AG08395 (cell line): Measurements from ENCODE around the gene PLD6.
A peak's percentile ranks its signal among the peaks of the same experiment; 100 is the strongest.
"Not testable (repeated sequence)": the region's sequence is repeated elsewhere in the genome, so short reads cannot be mapped to it uniquely, and the experiment has no call there.

Source experiments
- DNase-seq: peaks from one replicate; pipeline ENCODE4 v3.0.0; 2012; ENCODE audit warnings: mixed read lengths, low spot score

Gene PLD6, protein sequence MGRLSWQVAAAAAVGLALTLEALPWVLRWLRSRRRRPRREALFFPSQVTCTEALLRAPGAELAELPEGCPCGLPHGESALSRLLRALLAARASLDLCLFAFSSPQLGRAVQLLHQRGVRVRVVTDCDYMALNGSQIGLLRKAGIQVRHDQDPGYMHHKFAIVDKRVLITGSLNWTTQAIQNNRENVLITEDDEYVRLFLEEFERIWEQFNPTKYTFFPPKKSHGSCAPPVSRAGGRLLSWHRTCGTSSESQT

DNA sequence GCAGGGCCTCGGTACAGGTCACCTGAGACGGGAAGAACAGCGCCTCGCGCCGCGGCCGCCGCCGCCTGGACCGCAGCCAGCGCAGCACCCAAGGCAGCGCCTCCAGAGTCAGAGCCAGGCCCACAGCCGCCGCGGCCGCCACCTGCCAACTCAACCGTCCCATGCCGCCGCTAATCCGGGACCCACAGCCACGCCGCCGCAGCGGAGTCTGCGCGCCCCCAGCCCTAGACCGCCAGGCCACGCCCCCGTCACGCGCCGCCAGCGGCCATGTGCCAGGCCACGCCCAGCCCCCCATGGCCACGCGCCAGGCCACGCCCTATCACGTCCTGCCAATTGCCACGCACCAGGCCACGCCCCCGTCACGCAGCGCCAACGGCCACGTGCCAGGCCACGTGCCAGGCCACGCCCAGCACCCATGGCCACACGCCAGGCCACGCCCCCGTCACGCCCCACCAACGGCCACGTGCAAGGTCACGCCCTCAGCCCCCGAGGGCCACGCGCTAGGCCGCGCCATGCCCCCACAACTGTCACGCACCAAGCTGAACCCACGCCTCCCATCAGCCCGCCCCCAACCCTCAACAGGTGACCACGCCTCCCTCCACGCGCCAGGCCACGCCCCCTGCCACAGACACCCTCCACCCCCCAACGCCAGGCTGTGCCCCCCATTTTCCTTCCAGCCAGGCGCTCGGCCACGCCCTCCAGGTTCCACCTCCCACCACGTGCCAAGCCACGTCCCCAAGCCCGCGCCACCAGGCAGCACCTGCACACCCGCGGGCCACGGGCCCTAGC, at the start of gene PLD6:
Gene PLD6 (minus strand): TSS at position 210 of the 789 bp plus-strand sequence. CDS start 47 bp downstream, at position 163.
- DNase-seq, result peak; percentile 75

DNA sequence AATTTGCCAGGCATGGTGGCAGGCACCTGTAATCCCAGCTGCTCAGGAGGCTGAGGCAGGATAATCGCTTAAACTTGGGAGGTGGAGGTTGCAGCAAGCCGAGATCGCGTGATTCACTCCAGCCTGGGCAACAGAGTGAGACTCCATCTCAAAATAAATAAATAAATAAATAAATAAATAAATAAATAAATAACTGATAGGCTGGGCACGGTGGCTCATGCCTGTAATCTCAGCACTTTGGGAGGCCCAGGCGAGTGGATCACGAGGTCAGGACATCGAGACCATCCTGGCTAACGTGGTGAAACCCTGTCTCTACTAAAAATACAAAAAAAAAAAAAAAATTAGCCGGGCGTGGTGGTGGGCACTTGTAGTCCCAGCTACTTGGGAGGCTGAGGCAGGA, 49.6 kb upstream of the PLD6 start:
- DNase-seq, result not testable (repeated sequence)

DNA sequence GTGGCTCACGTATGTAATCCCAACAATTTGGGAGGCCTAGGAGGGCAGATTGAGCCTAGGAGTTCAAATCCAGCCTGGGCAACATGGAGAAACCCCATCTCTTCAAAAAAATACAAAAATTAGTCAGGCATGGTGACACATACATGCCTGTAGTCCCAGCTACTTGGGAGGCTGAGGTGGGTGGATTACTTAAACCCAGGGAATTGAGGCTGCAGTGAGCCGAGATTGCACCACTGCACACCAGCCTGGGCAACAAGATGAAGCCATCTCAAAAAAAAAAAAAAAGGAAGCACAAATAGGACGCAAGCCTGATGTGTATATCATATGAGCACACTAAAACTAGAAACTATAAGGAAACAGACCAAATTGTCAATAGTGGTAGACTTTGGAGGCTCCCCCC, 47.9 kb upstream of the PLD6 start:
- no peak for DNase-seq

DNA sequence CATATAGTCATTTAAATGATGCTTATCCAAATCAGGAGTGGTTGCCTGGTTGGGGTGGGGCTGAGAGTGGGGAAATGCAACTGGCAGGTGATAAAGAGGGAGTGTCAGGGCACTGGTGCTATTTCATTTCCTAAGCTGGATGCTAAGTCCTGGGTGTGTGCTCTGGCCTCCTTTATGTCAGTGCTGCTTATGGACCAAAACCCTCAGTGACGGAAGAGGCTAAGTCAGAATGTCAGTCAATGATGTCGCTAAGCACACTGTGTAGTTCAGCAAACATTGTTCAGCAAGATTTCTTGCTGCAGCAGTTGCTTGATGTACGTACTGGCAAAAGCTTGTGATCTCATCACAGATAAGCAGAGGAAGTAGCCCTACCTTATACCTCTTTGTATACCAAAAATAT, 47.3 kb upstream of the PLD6 start:
- DNase-seq, result no peak

DNA sequence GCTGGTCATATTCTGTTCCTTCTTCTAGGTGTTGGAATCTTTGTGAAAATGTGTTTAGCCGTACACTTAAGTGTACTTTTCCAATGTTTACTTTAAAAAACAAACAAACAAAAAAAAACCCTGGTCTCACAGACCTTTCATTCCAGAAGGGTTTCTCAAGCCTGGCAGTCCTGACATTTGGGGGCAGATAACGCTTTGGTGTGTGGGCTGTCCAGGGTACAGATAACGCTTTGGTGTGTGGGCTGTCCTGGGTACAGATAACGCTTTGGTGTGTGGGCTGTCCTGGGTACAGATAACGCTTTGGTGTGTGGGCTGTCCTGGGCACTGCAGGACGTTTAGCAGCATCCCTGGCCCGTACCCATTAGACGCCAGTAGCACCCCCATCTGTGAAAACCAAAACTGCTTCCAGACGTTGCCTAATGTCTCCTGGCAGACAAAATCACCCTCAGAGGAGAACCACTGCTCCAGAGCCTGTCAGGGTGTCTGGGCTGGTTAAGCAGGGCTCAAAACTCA, 46.1 kb upstream of the PLD6 start:
- no peak for DNase-seq

DNA sequence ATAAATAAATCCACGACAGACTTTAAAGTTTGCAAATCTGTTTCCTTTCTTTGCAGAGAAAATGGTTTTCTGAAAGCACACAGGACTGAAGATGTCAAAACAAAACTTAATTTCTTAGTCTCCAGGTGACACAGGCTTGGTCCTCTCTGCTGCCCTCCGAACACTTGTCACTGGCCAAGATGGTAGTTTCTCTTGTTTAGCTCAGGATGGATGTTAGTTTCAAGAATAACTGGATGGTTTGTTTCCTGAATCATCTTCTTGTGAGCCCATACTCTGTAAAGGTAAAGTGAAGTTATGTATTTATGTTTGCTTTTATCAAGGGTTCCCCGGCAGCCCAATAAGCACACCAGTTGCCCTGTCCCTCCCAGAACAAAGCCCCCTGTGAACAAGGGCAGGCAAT, 40.7 kb upstream of the PLD6 start:
- DNase-seq, result no peak

DNA sequence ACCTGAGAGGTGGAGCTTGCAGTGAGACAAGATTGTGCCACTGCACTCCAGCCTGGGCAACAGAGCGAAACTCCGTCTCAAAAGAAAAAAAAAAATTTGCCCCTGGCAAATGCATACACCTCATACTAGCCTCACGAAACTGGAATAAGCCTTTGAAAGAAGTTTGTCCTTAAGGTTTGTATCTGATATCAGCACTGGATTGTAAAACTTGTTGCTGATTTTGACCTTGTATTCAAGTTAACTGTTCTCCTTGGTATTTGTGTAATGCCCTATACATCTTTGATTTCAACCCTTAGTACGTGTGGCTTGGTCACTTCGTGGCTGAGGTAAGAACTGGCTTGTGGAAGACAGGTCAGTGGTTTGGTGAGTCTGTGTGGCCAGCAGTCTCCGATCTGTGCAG, 37.0 kb upstream of the PLD6 start:
- no peak for DNase-seq

DNA sequence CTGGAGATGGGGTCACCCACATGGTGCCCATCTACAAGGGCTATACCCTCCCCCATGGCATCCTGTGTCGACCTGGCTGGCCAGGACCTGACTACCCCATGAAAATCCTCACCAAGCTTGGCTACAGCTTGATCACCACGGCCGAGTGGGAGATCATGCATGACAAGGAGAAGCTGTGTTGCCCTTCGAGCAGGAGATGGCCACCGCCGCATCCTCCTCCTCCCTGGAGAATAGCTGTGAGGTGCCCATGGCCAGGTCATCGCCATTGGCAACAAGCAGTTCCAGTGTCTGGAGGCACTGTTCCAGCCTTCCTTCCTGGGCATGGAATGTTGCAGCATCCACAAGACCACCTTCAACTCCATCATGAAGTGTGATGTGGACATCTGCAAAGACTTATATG, 36.1 kb upstream of the PLD6 start:
- DNase-seq, result no peak

DNA sequence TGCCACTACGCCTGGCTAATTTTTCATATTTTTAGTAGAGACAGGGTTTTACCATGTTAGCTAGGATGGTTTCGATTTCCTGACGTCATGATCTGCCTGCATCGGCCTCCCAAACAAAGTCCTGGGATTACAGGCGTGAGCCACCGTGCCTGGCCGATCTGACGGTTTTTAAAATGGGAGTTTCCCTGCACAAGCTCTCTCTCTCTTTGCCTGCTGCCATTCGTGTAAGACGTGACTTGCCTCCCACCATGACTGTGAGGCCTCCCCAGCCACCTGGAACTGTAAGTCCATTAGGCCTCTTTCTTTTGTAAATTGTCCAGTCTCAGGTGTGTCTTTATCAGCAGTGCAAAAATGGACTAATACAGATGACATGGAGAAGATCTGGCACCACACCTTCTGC, 35.5 kb upstream of the PLD6 start:
- DNase-seq, result no peak

DNA sequence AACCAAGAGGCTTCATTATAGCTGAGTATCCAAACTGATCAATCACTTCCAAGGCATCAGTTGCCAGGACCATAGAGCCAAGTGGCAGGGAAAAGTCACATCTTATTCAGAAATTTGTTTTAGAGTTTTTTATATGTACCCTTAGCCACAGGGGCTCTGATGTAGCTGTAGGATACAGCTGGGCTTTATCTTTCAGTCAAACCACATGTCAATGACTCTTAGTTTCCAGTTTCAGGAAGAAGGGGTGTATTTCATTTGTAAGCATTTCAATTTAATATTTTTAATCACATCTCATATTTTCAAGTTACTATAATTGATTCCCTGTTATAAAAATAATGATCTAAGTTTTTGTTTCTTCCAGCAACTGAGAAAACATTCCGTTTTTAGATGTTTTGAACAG, 33.7 kb upstream of the PLD6 start:
- no peak for DNase-seq

DNA sequence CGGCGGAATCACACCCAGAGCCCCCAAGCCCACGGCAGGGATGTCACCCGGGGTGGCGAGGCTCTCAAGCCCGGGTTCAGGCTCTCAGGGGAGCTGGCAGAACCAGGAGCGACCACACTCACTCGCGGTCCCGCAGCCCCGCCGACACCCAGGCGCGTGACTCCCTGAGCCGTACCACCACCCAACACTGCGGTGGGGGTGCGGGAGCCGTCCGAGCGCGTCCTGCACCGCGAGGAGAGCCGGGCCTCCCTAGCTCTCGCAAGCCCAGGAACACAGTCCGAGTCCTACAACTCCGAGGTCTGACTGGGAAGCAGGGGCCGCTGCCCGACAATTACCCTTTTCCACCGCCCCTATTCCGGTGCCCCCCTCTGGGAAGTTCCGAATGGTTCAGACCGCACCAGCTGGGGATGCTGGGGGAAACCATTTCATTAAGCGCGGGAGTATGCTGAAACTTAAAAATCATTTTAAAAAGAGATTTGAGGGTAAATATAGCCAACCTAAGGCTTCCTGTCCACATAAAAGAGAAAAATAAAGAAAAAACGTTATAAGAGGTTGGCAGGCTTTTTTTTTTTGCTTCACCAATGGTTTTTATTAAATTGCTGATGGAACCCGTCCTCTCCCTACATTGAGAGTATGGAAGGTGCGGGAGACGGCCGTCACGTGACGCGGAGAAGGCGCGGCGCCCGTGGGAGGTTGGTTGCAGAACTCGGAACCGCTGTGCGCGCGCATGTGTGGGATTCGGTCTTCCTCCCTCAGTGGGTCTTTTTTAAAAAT, 31.1 kb upstream of the PLD6 start, which contains the start of gene FLCN:
Gene FLCN (minus strand): TSS at position 143 of the 774 bp plus-strand sequence. CDS start 9,031 bp downstream, outside the sequence.
- peak; percentile 91 for DNase-seq

DNA sequence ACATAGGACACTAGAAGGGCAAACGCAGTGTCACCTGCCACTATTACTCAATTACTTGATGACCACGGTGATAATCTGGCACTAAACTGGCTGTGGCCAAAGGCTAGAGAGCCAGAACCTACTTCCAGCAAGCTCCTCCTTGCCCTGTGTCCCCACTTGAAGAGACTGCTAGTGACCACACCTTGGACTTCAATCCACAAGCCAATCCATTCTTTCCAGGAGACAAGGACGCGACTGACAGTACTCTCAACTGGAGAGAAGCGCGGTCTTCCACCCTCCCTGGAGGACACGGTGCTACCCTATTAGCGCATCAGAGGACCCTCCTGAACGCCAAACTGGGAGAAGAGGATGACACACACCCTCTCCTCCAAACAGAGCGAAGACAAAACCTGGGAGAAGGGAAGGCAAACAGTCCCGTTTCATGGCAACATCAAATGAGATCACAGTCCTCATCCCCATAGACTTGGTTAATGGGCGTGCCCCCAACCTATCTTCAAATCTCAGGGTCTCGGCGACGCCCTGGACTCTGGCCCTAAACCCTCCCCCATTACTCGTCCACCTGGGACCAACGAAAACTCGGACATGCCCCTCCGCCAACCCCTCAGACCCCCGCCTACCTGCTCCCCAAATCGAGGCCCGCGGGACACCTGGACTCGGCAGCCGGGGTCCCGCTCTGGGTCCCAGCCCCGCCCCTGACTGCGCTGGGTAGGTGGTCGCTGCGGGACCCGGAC, 30.3 kb upstream of the PLD6 start:
- peak; percentile 45 for DNase-seq

DNA sequence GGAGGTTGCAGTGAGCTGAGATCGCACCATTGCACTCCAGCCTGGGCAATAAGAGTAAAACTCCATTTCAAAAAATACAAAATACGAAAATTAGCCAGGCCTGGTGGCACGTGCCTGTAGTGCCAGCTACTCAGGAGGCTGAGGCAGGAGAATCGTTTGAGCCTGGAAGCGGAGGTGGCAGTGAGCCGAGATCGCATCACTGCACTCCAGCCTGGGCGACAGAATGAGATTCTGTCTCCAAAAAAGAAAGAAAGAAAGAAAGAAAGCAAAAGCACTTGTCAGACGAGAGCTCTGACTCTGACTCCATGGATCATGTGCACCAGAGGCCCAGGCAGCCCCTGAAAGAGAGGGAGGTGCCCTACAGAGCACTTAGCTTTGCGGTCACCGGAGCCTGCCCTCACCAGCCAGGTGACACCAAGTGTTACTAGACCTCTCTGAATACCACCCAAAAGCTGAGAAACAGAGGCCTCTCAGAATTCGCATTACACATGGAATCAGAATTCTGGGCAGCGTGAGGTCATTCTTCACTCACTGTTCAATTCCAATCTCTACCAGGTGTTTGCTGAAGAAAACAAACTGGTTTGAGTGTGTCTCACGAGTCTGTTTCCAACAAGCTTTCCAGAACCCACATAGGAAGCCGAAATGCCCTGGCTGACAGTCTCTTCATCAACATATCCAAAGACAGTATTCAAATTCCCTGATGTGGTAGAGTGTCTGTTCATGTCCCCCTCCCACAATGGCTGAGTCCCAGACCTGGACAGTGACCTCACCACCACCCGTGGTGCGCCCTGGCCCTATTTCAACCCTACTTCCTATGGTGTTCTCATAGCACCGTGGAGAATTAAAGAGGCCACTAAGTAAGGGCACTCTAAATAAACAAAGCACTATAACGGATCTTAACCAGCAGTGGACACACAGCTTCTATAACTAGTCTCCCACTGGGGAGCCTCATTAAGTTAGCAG, 29.4 kb upstream of the PLD6 start:
- peak; percentile 21 for DNase-seq

DNA sequence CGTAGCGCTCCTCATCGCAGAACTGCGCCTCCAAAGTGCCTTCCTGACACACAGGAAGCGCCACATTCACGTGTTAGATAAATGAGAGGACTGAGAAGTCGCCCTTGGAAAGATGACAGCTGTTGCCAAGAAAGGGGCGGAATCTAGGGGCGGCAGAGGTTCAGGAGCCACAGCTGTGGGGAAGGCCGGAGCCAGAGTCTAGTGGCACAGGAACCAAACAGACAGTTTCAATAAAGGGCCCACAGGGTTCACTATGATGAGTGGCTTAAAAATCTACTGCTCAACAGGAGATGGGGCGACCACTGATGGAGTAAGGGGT, 26.1 kb upstream of the PLD6 start:
- no peak for DNase-seq

DNA sequence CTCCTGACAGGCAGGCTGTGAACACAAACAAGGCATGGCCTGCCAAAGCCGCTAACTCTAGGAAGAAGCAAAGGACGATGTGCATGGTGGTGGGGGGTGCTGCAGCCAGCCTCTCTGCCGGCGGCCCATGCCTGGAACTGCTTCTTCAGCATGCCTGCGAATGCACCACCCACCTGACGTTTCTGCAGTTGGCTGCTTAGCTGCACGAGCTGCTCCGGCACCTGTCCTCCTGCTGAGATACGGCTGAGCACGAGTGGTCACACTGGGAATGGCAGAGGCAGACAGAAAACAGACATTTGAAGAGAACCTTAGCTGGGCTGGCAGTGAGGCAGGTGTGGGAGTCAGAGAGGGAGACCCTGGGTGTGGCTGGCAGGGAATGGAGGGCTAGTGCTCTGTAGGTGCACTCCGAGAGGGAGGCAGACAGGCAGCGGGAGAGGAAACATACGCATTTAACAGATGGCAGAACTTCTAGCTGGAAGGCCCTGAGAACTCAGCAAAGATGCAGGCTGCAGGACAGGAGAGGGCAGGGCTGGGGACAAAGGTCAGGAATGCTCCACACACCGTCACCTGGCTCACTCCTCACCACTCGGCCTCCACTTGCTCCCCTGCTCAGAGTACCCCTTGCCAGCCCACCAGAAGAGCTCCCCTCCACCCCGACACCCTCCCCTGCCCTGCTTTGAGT, 25.6 kb upstream of the PLD6 start:
- no peak for DNase-seq

DNA sequence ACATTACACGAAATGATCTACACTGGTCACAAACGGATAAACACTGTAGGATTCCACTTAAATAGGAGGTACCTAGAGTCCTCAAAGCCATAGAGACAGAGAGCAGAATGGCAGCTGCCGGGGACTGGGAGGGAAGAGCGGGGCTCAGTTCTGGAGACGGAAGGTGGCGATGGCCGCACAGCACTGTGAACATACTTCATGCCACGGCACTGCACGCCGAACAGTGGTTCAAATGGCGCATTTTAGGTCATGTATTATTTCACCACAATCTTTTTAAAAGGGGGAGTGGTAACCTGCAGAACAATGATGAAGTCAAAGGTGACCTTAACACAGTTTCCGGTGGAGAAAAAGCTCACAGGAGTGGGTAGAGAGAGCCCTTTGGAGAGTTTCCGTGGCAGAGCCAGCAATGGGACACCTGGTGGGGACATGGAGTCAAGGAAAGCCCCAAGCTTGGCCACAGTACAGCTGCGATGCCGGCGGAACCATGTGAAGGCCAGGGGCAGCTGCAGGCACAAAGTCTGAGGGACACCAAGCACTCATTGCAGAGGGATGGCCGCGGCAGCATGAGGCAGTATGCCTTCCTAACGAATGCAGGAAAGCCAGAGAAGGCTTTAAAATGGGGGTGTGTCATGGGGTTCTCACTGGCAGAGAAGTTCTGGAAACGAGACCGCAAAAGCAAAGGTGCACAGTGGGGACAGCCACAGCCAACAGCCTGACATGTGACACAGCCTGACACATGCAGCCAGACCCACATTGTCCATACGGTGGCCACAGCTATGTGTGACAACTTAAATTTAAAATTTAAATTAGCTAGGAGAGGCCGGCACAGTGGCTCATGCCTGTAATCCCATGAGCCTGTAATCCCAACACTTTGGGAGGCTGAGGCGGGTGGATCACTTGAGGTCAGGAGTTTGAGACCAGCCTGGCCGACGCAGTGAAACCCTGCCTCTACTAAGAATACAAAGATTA, 23.6 kb upstream of the PLD6 start:
- DNase-seq, result no peak

DNA sequence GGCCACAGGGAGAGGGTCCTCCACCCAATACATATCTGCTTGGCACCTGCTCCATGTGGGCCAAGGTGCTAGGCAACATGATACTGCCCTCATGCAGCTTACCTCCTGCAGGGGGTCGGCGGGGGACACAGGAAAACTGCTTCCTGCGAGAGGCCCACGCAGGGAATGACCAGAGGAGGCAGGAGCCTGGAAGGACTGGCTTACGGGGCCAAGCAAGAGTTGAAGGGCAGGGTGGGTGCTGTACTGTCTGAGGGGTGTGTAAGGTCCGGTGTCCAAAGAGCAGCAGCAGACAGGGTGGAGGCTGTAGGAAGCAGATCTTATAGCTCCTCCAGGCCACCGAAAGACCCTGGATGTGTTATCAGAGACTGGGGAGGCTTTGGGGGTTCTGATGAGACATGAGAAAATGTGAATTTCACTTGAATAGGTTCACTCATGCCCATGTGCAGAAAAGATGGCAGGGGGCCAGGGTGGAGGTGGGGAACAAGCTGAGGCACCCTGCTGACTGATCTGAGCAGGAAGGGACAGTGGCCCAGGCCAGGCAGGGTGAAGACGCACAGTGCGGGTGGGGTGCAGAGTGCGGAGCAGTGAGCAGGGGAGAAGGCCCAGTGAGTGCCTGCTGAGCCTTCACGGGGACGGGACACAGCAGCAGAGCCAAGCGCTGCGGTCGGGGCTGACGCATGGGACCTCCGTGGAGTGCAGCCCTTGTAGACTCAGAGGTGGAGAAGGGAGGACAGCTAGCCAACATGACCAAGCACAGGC, 22.6 kb upstream of the PLD6 start:
- DNase-seq, result no peak
